Myocyte (in vitro differentiated cells): ENCODE measurements around the gene RERGL. TPM values are rescaled to one million over a fixed set of nuclear protein-coding genes. Genes with fewer than 3 reads are reported as not detected.
"Not testable (repeated sequence)": the region's sequence is repeated elsewhere in the genome, so short reads cannot be mapped to it uniquely, and the experiment has no call there.

Source experiments
- DNase-seq: peaks from one replicate; pipeline ENCODE4 v3.0.0-alpha.2; 2012; ENCODE audit warnings: low read depth
- polyA plus RNA-seq: library from polyadenylated mRNA; unstranded; fragments of >200 nt; gene quantifications from one replicate; pipeline ENCODE4 v1.2.1, GENCODE V29; 2012; ENCODE audit warnings: missing spikeins
- total RNA-seq: library from RNA; depleted of rRNA; stranded (reverse); fragments of >200 nt; gene quantifications from 2 replicates; pipeline ENCODE4 v1.2.3, GENCODE V29; 2014

RERGL gene
- total RNA-seq: not detected in 2 replicates
- polyA plus RNA-seq: not detected

GRCh38 chr12:18090093-18090492 lies at the start of gene RERGL:
Gene RERGL, minus strand, starts transcription at chr12:18090193. Its CDS starts 53 bp downstream, at chr12:18090140.
- DNase-seq: no peak

- DNase-seq: no peak
These were observed 49.3 kb upstream of the RERGL start for GRCh38 chr12:18139254-18139653.

- peak; percentile 9 for DNase-seq
These were observed 45.5 kb upstream of the RERGL start for GRCh38 chr12:18135509-18135908.

- no peak for DNase-seq
These were observed 45.1 kb upstream of the RERGL start for GRCh38 chr12:18135086-18135485.

GRCh38 chr12:18130851-18131250 lies 40.9 kb upstream of the RERGL start:
- no peak for DNase-seq

GRCh38 chr12:18123707-18124106 lies 33.7 kb upstream of the RERGL start:
- no peak for DNase-seq

GRCh38 chr12:18120899-18121298 lies 30.9 kb upstream of the RERGL start:
- DNase-seq: no peak

GRCh38 chr12:18108611-18109010 lies 18.6 kb upstream of the RERGL start:
- no peak for DNase-seq

- no peak for DNase-seq
These were observed 13.6 kb upstream of the RERGL start for GRCh38 chr12:18103624-18104023.

GRCh38 chr12:18101043-18101442 lies 11.1 kb upstream of the RERGL start:
- DNase-seq: no peak

- no peak for DNase-seq
These were observed 5.9 kb downstream of the RERGL start for GRCh38 chr12:18084080-18084479.

- peak; percentile 71 for DNase-seq
These were observed 10.3 kb downstream of the RERGL start for GRCh38 chr12:18079541-18080246.

- no peak for DNase-seq
These were observed 16.0 kb downstream of the RERGL start for GRCh38 chr12:18074001-18074400.

GRCh38 chr12:18072723-18073122 lies 17.3 kb downstream of the RERGL start:
- DNase-seq: no peak

- DNase-seq: no peak
These were observed 18.7 kb downstream of the RERGL start for GRCh38 chr12:18071336-18071735.

GRCh38 chr12:18068355-18068754 lies 21.6 kb downstream of the RERGL start:
- DNase-seq: no peak

GRCh38 chr12:18066666-18067065 lies 23.3 kb downstream of the RERGL start:
- DNase-seq: no peak

GRCh38 chr12:18062867-18063266 lies 27.1 kb downstream of the RERGL start:
- not testable (repeated sequence) for DNase-seq

GRCh38 chr12:18057051-18057450 lies 32.9 kb downstream of the RERGL start:
- peak; percentile 65 for DNase-seq

GRCh38 chr12:18054925-18055619 lies 34.9 kb downstream of the RERGL start:
- peak; percentile 43 for DNase-seq

GRCh38 chr12:18045446-18045992 lies 44.5 kb downstream of the RERGL start:
- DNase-seq: no peak

GRCh38 chr12:18040060-18040742 lies 49.8 kb downstream of the RERGL start:
- DNase-seq: not testable (repeated sequence)
